OCI-LY7 (cell line): ENCODE data around the gene ENAH.

ENCODE experiments used
- CTCF ChIP-seq: fragments of 200-600 bp; sonication (generic); conservative IDR thresholded peaks from 2 replicates; pipeline ENCODE4 v1.5.1; 2014; ENCODE audit warnings: mild to moderate bottlenecking, antibody characterized with exemption, low read length, moderate library complexity, mixed read lengths
- EZH2phosphoT487 ChIP-seq: fragments of 200-600 bp; sonication (generic); IDR thresholded peaks from 2 replicates; pipeline ENCODE4 v1.6.1; 2018; ENCODE audit warnings: low read depth, borderline replicate concordance, mild to moderate bottlenecking, mixed run types, antibody characterized with exemption, low read length, moderate library complexity, mixed read lengths

DNA sequence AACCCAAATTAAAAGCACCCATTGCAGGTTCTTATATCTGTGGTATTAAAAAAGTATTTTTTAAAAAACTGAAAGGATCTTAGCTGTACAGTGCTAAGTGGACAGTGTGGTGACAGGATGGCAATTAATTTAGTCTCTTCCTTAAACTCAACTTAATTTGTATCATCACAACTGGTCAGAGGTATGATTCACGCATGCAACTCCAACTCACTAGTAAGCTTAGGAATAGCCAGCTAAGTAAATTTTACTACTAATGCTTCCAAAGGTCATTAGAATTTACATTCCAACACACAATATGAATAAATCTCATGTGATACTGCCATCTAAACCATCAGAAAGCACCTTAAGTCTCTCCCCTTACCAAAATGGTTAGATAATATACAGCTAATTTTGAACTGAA lies 35.4 kb downstream of the ENAH start:
- TF ChIP-seq CTCF (no peak), EZH2phosphoT487 (no peak)
